Upper lobe of left lung (tissue), 6 donors: Measurements from ENCODE around the gene FGF7. TPM values are rescaled to one million over a fixed set of nuclear protein-coding genes. Genes with fewer than 3 reads are reported as not detected.
"Not testable (repeated sequence)": the region's sequence is repeated elsewhere in the genome, so short reads cannot be mapped to it uniquely, and the experiment has no call there.

Experiments used
- ATAC-seq, 2 donors: fragments of 200-7000 bp; cut with Tn5 transposase; one replicate each; pipeline ENCODE4 v1.9.1; 2022; ENCODE audit warnings: mild to moderate bottlenecking in 2 of 2, moderate library complexity in 2 of 2; ENCODE audit not compliant: low FRiP score in 2 of 2
- DNase-seq, 2 donors: peaks; one replicate each; pipeline ENCODE4 v3.0.0-alpha.2; 2019 to 2020
- H3K27ac ChIP-seq, 4 donors: fragments of 200-600 bp; sonication (generic); one replicate each; pipeline ENCODE4 v1.5.1; 2016 to 2019
- H3K27me3 ChIP-seq, 4 donors: fragments of 200-600 bp; sonication (generic); one replicate each; pipeline ENCODE4 v1.5.1; 2017 to 2019
- H3K36me3 ChIP-seq, 4 donors: fragments of 200-600 bp; sonication (generic); one replicate each; pipeline ENCODE4 v1.5.1; 2016 to 2019
- H3K4me1 ChIP-seq, 4 donors: fragments of 200-600 bp; sonication (generic); one replicate each; pipeline ENCODE4 v1.5.1; 2018 to 2019
- H3K4me3 ChIP-seq, 4 donors: fragments of 200-600 bp; sonication (generic); one replicate each; pipeline ENCODE4 v1.5.1; 2017 to 2019; ENCODE audit warnings: mild to moderate bottlenecking in 2 of 4, moderate library complexity in 1 of 4
- H3K9me3 ChIP-seq, 4 donors: fragments of 200-600 bp; sonication (generic); one replicate each; pipeline ENCODE4 v1.5.1; 2018 to 2019
- CTCF ChIP-seq, 6 experiments: fragments of 450-650 bp in 4 of 6; fragments of 200-600 bp in 2 of 6; sonication (generic) in 2 of 6; IDR thresholded peaks; one replicate each; pipeline ENCODE4 v1.5.1; 2016 to 2019; ENCODE audit warnings: antibody characterized with exemption in 6 of 6
- EP300 ChIP-seq, 4 donors: sonication (generic); formaldehyde crosslinking; IDR thresholded peaks; one replicate each; pipeline ENCODE4 v1.5.1; 2017; ENCODE audit warnings: antibody characterized with exemption in 4 of 4, control low read depth in 2 of 4
- POLR2A ChIP-seq, 4 donors: fragments of 450-650 bp; IDR thresholded peaks; one replicate each; pipeline ENCODE4 v1.5.1; 2016 to 2017; ENCODE audit warnings: antibody characterized with exemption in 4 of 4, mild to moderate bottlenecking in 2 of 4
- POLR2AphosphoS5 ChIP-seq, 2 donors: sonication (generic); formaldehyde crosslinking; IDR thresholded peaks; one replicate each; pipeline ENCODE4 v1.5.1; 2017; ENCODE audit warnings: antibody characterized with exemption in 2 of 2
- WGBS, 2 donors: methylation state at CpG; one replicate each; pipeline ENCODE4 v1.1.5; 2017 to 2018; 5-methylcytosine and 5-hydroxymethylcytosine counted together
- total RNA-seq, 6 donors: library from RNA; depleted of rRNA in 4 of 6; stranded (reverse); fragments of >200 nt in 4 of 6; gene quantifications; one replicate each; pipeline versions ENCODE4 v1.1.0 to v1.2.1, GENCODE V29; 2016 to 2021
- donor health status: DM: no; HTN: no; CAD: no; lungs with moderate emphysema.
- donor health status: DM: no; HTN: yes; CAD: no; lungs with severe emphysema.

Gene FGF7
- total RNA-seq, 6 donors from 2014 or later: 7.2 to 33.7 (median 9.4) TPM

GRCh38 chr15:49471733-49472132 is 48.7 kb downstream of the FGF7 start:
- ATAC-seq: no peak
- Histone ChIP-seq H3K27me3 (no peaks in the 10 kb centered on the region), H3K36me3 (no peaks in the 10 kb centered on the region), H3K9me3 (no peaks in the 10 kb centered on the region), H3K4me3 (no peak overlapping the region), H3K27ac (no peak overlapping the region), H3K4me1 (peaks cover 0 to 2% (median 0%) of the 10 kb centered on the region in 4 donors)
- no peak for DNase-seq
- 47 to 56% methylated on average over 4 of the region's 4 CpGs for WGBS, 2 donors
- no peak for TF ChIP-seq POLR2A (IDR thresholded peaks at IDR 0.05)
- no peak for TF ChIP-seq EP300 (IDR thresholded peaks at IDR 0.05)
- TF ChIP-seq CTCF (IDR thresholded peaks at IDR 0.05): no peak
- TF ChIP-seq POLR2AphosphoS5 (IDR thresholded peaks at IDR 0.05): no peak

GRCh38 chr15:49472338-49472737 is 49.3 kb downstream of the FGF7 start:
- H3K9me3 ChIP-seq: no peaks in the 10 kb centered on the region
- no peak overlapping the region for H3K27ac ChIP-seq
- no peak overlapping the region for H3K4me3 ChIP-seq
- no peaks in the 10 kb centered on the region for H3K36me3 ChIP-seq
- no peak for DNase-seq
- ATAC-seq: no peak
- 88 to 94% methylated on average over 2 of the region's 2 CpGs for WGBS, 2 donors
- TF ChIP-seq EP300 (IDR thresholded peaks at IDR 0.05) (no peak), CTCF (IDR thresholded peaks at IDR 0.05) (no peak), POLR2A (IDR thresholded peaks at IDR 0.05) (no peak), POLR2AphosphoS5 (IDR thresholded peaks at IDR 0.05) (no peak)
- H3K27me3 ChIP-seq: no peaks in the 10 kb centered on the region
- H3K4me1 ChIP-seq: no peaks in the 10 kb centered on the region

- no peak for ATAC-seq
- no peak for DNase-seq
- H3K27ac ChIP-seq: no peak overlapping the region
- WGBS, 2 donors: 77% methylated on average over 1 of the region's 1 CpG
- H3K4me1 ChIP-seq: no peaks in the 10 kb centered on the region
- H3K4me3 ChIP-seq: no peak overlapping the region
- no peaks in the 10 kb centered on the region for H3K36me3 ChIP-seq
- H3K27me3 ChIP-seq: no peaks in the 10 kb centered on the region
- TF ChIP-seq CTCF (IDR thresholded peaks at IDR 0.05) (no peak), POLR2A (IDR thresholded peaks at IDR 0.05) (no peak), POLR2AphosphoS5 (IDR thresholded peaks at IDR 0.05) (no peak), EP300 (IDR thresholded peaks at IDR 0.05) (no peak)
- no peaks in the 10 kb centered on the region for H3K9me3 ChIP-seq
These were observed 50.0 kb downstream of the FGF7 start for GRCh38 chr15:49473031-49473430.

DNA sequence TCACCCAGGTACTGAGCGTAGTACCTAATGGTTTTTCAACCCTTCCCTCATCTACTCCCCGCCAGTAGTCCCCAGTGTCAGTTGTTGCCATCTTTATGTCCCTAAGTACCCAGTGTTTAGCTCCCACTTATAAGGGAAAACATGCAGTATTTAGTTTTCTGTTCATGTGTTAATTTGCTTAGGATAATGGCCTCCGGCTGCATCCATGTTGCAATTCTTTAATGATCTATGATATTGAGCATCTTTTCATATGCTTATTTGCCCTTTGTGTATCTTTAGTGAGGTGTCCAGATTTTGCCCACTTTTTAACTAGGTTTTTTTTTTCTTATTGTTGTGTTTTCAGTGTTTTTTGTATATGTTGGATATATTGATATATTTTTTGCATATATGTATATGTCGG is 55.0 kb downstream of the FGF7 start:
- H3K4me1 ChIP-seq, H3K4me3 ChIP-seq, H3K27me3 ChIP-seq, H3K36me3 ChIP-seq, ATAC-seq, H3K9me3 ChIP-seq, H3K27ac ChIP-seq, DNase-seq: not testable (repeated sequence)
- 82% methylated on average over 4 of the region's 4 CpGs for WGBS, 2 donors

DNA sequence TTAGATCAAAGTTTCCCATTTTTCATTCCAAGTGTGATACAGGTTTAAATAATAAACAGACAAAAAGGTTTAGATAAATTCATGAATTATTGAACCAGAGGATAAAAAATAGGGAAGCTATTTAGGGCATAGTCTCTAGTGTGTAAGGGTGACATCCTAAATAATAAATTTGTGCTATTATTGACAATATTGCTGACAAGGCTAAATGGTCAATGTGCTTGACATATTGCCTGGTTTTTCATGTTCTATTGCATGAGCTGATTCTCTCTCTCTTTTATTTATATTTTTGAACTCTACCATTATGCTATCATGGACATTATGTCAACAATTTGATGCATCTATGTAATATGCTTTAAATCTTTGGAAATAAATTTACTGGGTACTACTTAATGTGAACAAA is 55.9 kb downstream of the FGF7 start:
- H3K9me3 ChIP-seq, H3K4me3 ChIP-seq, H3K27ac ChIP-seq, DNase-seq, H3K4me1 ChIP-seq, ATAC-seq, H3K27me3 ChIP-seq, H3K36me3 ChIP-seq: not testable (repeated sequence)

DNA sequence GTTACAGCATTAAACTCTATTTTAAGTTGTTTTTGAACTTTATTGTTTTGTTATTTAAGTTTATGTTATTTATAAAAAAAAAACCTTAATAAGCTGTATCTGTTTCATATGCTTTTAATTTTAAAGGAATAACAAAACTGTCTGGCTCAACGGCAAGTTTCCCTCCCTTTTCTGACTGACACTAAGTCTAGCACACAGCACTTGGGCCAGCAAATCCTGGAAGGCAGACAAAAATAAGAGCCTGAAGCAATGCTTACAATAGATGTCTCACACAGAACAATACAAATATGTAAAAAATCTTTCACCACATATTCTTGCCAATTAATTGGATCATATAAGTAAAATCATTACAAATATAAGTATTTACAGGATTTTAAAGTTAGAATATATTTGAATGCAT is 62.4 kb downstream of the FGF7 start:
- not testable (repeated sequence) for DNase-seq
- 61 to 76% methylated on average over 1 of the region's 1 CpG for WGBS, 2 donors

DNA sequence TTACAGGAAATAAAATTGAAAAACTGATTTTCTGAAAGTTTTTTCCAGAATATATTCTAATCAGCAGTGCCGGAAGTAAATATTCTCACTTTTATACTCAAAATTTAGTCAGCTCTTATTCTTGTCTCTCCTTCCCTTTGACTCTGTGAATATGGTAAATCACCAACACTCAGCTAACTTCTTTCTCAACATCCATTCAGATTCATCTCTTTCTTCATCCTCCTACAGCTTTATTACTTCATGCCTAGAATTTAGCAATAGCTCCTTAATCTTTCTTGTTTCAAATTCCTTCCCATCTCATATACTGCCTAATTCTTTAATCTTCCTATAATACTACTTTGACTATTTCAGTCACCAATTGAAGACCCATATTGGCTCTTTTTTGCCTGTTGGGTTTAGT is 67.9 kb downstream of the FGF7 start:
- WGBS, 2 donors: 97 to 98% methylated on average over 1 of the region's 1 CpG
- Histone ChIP-seq H3K4me3 (no peak overlapping the region), H3K36me3 (no peaks in the 10 kb centered on the region), H3K27me3 (no peaks in the 10 kb centered on the region), H3K27ac (no peak overlapping the region), H3K9me3 (no peaks in the 10 kb centered on the region), H3K4me1 (no peaks in the 10 kb centered on the region)
- ATAC-seq (no peak), DNase-seq (no peak)
- TF ChIP-seq POLR2AphosphoS5 (IDR thresholded peaks at IDR 0.05): no peak
- TF ChIP-seq CTCF (IDR thresholded peaks at IDR 0.05): no peak
- TF ChIP-seq POLR2A (IDR thresholded peaks at IDR 0.05): no peak
- TF ChIP-seq EP300 (IDR thresholded peaks at IDR 0.05): no peak

More for the DNA sequence above, 62.4 kb downstream of the FGF7 start:
- H3K27me3 ChIP-seq, H3K27ac ChIP-seq, H3K4me1 ChIP-seq, ATAC-seq, H3K36me3 ChIP-seq, H3K4me3 ChIP-seq, H3K9me3 ChIP-seq: not testable (repeated sequence)
